ENCODE measurements around the gene ANKS1A.

The ANKS1A gene

DNA sequence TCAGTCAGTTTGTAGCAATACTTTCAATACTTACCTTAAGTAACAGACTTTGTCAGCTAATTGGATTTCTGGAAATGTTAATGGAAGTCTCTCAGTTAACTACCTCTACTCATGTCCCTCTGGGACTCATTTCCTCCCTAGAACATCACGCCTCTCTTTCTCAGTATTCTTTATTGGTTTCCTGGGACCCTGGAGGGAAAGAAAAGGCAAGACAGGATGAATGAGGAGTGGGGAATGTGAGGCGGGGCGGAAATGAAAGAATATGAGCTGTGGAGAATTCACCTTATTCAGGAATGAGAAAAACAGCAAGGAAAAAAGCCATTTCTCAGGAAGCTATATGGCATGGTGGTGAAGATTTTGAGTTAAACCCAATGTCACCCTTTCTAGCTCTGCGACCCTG is 62.7 kb downstream of the ANKS1A start:
- no peak overlapping the region for H3K27ac ChIP-seq
- TF ChIP-seq, protein P1, sequence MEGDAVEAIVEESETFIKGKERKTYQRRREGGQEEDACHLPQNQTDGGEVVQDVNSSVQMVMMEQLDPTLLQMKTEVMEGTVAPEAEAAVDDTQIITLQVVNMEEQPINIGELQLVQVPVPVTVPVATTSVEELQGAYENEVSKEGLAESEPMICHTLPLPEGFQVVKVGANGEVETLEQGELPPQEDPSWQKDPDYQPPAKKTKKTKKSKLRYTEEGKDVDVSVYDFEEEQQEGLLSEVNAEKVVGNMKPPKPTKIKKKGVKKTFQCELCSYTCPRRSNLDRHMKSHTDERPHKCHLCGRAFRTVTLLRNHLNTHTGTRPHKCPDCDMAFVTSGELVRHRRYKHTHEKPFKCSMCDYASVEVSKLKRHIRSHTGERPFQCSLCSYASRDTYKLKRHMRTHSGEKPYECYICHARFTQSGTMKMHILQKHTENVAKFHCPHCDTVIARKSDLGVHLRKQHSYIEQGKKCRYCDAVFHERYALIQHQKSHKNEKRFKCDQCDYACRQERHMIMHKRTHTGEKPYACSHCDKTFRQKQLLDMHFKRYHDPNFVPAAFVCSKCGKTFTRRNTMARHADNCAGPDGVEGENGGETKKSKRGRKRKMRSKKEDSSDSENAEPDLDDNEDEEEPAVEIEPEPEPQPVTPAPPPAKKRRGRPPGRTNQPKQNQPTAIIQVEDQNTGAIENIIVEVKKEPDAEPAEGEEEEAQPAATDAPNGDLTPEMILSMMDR (conservative IDR thresholded peaks at IDR 0.05) = no peak

- peak overlapping the region; percentile 17; the same call in 1 of the 2 replicates for H3K27ac ChIP-seq
- TF ChIP-seq, protein P1 (conservative IDR thresholded peaks at IDR 0.05) = no peak
Measured at GRCh38 chr6:34953061-34954025, 64.3 kb downstream of the ANKS1A start.

- TF ChIP-seq, protein P1 (conservative IDR thresholded peaks at IDR 0.05) = no peak
- no peak overlapping the region for H3K27ac ChIP-seq
Measured at GRCh38 chr6:34955442-34955841, 66.4 kb downstream of the ANKS1A start.

DNA sequence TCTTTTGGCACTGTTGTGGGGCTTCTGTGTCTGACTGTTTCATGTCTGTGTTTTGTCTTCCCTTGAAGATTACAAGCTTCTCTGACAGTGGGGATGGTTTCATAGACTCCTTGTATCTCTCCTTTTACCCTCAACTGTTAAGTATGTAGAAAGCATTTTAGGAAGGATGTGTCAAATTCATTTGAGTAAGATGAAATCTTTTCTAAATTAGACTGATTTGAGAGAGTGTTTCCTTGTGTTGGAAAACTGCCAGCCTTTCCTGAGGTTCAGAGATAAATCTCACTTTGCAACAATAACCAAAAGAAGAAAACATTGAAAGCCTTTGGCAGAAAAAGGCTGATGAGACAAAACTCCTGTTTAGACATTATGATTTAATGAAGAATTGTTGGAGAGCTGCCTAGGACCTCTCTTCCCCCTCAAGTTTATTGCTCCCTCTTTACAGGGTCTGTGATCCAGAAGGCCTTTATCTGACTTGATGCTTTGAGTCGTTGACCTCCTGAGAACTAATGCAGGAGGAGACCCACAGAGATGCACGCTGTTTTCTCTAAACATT is 68.3 kb downstream of the ANKS1A start:
- TF ChIP-seq, protein P1 (conservative IDR thresholded peaks at IDR 0.05) = no peak
- H3K27ac ChIP-seq = no peak overlapping the region

GRCh38 chr6:34958734-34959133 is 69.7 kb downstream of the ANKS1A start:
- no peak overlapping the region for H3K27ac ChIP-seq
- TF ChIP-seq, protein P1 (conservative IDR thresholded peaks at IDR 0.05) = no peak

DNA sequence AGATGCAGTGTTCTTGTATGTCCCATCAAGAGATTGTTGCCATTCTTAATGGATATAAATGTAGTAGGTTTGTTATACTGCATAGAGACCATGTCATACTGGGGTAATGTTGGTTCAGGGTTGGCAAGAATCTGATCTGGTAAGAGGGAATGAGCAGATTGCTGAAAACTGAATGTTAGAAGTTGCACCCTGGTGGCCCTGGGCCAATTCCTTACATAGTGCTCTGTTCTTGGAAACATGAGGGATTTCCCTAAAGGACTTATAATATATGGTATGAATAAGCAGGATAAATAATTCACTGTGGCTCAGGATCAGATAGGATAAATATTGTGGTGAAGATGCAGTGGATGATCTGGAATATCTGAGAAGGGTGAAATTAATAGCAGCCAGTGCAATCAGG is 70.2 kb downstream of the ANKS1A start:
- H3K27ac ChIP-seq = no peak overlapping the region
- TF ChIP-seq, protein P1 (conservative IDR thresholded peaks at IDR 0.05) = no peak

DNA sequence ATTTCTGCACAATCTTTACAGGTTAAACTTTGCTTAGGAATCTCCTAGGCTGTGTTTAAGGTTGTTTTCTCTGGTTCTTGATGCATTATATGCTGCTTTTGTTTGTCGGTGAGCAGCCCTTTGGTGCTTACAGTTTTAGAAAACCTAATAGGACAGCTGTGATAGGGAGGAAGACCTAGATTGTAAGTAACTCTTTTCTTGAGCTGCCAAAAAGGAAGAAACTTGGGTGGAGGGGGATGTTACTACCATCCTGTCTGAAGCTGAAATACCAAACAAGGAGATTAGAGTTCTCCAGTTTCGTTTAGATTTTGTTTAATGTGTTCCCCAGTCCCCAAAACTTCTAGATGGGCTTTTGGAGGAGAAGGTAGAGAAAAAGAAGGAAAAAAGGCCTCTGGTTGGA is 72.0 kb downstream of the ANKS1A start:
- TF ChIP-seq, protein P1 (conservative IDR thresholded peaks at IDR 0.05) = no peak
- H3K27ac ChIP-seq = no peak overlapping the region
